H9 (cell line): ENCODE data around the gene HMGCS2. TPM values are rescaled to one million over a fixed set of nuclear protein-coding genes. Genes with fewer than 3 reads are reported as not detected.

Source experiments
- DNase-seq: peaks from one replicate; pipeline ENCODE4 v3.0.0-alpha.2; 2017
- H2AFZ ChIP-seq: one replicate; pipeline ENCODE4 v1.6.1; 2013; ENCODE audit warnings: mild to moderate bottlenecking, low read length, control low read depth, moderate library complexity
- H2AK5ac ChIP-seq: 2 replicates; pipeline ENCODE4 v1.6.1; 2013; ENCODE audit warnings: low read length, control low read depth, mixed read lengths; ENCODE audit not compliant: insufficient read length
- H2BK120ac ChIP-seq: one replicate; pipeline ENCODE4 v1.6.1; 2013; ENCODE audit warnings: low read depth, mild to moderate bottlenecking, low read length, control low read depth, inconsistent platforms; ENCODE audit not compliant: poor library complexity, severe bottlenecking
- H2BK12ac ChIP-seq: 2 replicates; pipeline ENCODE4 v1.6.1; 2013; ENCODE audit warnings: low read length, control low read depth, mixed read lengths, low read depth; ENCODE audit not compliant: insufficient read length
- H2BK15ac ChIP-seq: 2 replicates; pipeline ENCODE4 v1.6.1; 2013; ENCODE audit warnings: low read depth, low read length, control low read depth
- H2BK20ac ChIP-seq: one replicate; pipeline ENCODE4 v1.6.1; 2013; ENCODE audit warnings: low read depth, mild to moderate bottlenecking, low read length, control low read depth, inconsistent platforms; ENCODE audit not compliant: poor library complexity, severe bottlenecking
- H2BK5ac ChIP-seq: 2 replicates; pipeline ENCODE4 v1.6.1; 2013; ENCODE audit warnings: low read length, control low read depth, mixed read lengths; ENCODE audit not compliant: insufficient read length
- H3K14ac ChIP-seq: 2 replicates; pipeline ENCODE4 v1.6.1; 2013; ENCODE audit warnings: low read length, control low read depth; ENCODE audit not compliant: insufficient read depth
- H3K18ac ChIP-seq: 2 replicates; pipeline ENCODE4 v1.6.1; 2013; ENCODE audit warnings: low read depth, mild to moderate bottlenecking, mixed read lengths, low read length, control low read depth; ENCODE audit not compliant: insufficient read length
- H3K23ac ChIP-seq: 2 replicates; pipeline ENCODE4 v1.6.1; 2013; ENCODE audit warnings: low read length, control low read depth, mixed read lengths, low read depth; ENCODE audit not compliant: insufficient read length
- H3K23me2 ChIP-seq: 2 replicates; pipeline ENCODE4 v1.6.1; 2013; ENCODE audit warnings: low read depth, mild to moderate bottlenecking, mixed read lengths, low read length, control low read depth; ENCODE audit not compliant: insufficient read length, poor library complexity, severe bottlenecking
- H3K27ac ChIP-seq: 2 replicates; pipeline ENCODE4 v1.5.1; 2013; ENCODE audit warnings: low read length, control low read depth, mixed read lengths, low read depth; ENCODE audit not compliant: insufficient read length
- H3K27me3 ChIP-seq: 2 replicates; pipeline ENCODE4 v1.6.1; 2013; ENCODE audit warnings: low read length, control low read depth, inconsistent platforms; ENCODE audit not compliant: insufficient read depth
- H3K4ac ChIP-seq: 2 replicates; pipeline ENCODE4 v1.6.1; 2013; ENCODE audit warnings: low read depth, mild to moderate bottlenecking, control low read depth, inconsistent platforms, low read length, moderate library complexity
- H3K4me1 ChIP-seq: 2 replicates; pipeline ENCODE4 v1.6.1; 2013; ENCODE audit warnings: low read length, control low read depth, inconsistent platforms; ENCODE audit not compliant: insufficient read depth
- H3K4me2 ChIP-seq: 2 replicates; pipeline ENCODE4 v1.6.1; 2013; ENCODE audit warnings: low read length, control low read depth, mixed read lengths; ENCODE audit not compliant: insufficient read length, insufficient read depth
- H3K56ac ChIP-seq: 2 replicates; pipeline ENCODE4 v1.6.1; 2013; ENCODE audit warnings: low read depth, mild to moderate bottlenecking, mixed read lengths, low read length, control low read depth; ENCODE audit not compliant: insufficient read length
- H3K79me1 ChIP-seq: 2 replicates; pipeline ENCODE4 v1.6.1; 2013; ENCODE audit warnings: low read depth, mild to moderate bottlenecking, moderate library complexity, low read length, control low read depth, inconsistent platforms; ENCODE audit not compliant: insufficient read depth, poor library complexity, severe bottlenecking
- H3K79me2 ChIP-seq: 2 replicates; pipeline ENCODE4 v1.6.1; 2013; ENCODE audit warnings: low read length, control low read depth, inconsistent platforms; ENCODE audit not compliant: insufficient read depth
- H3K9ac ChIP-seq: 2 replicates; pipeline ENCODE4 v1.6.1; 2013; ENCODE audit warnings: low read length, control low read depth, mixed read lengths; ENCODE audit not compliant: insufficient read length; ENCODE audit errors: extremely low read depth
- H3K9me3 ChIP-seq: one replicate; pipeline ENCODE4 v1.6.1; 2013; ENCODE audit warnings: low read depth, low read length, inconsistent platforms; ENCODE audit not compliant: control insufficient read depth
- H3T11ph ChIP-seq: one replicate; pipeline ENCODE4 v1.6.1; 2013; ENCODE audit warnings: mild to moderate bottlenecking, low read length, control low read depth, inconsistent platforms
- H4K20me1 ChIP-seq: one replicate; pipeline ENCODE4 v1.6.1; 2013; ENCODE audit not compliant: control insufficient read depth, insufficient read length, insufficient read depth
- H4K5ac ChIP-seq: 2 replicates; pipeline ENCODE4 v1.6.1; 2013; ENCODE audit warnings: low read depth, mild to moderate bottlenecking, mixed read lengths, low read length, control low read depth; ENCODE audit not compliant: insufficient read length
- H4K8ac ChIP-seq: replicated peaks from 2 replicates; pipeline ENCODE4 v1.6.1; 2013; ENCODE audit warnings: low read length, control low read depth, mixed read lengths, low read depth; ENCODE audit not compliant: insufficient read length
- H4K91ac ChIP-seq: 2 replicates; pipeline ENCODE4 v1.6.1; 2013; ENCODE audit warnings: low read depth, mild to moderate bottlenecking, moderate library complexity, mixed read lengths, low read length, control low read depth; ENCODE audit not compliant: insufficient read length
- H3K27ac Mint-ChIP-seq, 3 experiments: 2 replicates in 2 of 3; 3 replicates in 1 of 3; pipeline ENCODE4 v1.8.0; 2020 to 2021; ENCODE audit warnings: mixed read lengths in 3 of 3, mild to moderate bottlenecking in 1 of 3, moderate library complexity in 1 of 3
- H3K27me3 Mint-ChIP-seq: 2 replicates; pipeline ENCODE4 v1.8.0; 2021; ENCODE audit warnings: low read depth, mild to moderate bottlenecking, moderate library complexity, mixed read lengths
- H3K36me3 Mint-ChIP-seq, 3 experiments: 2 replicates in 2 of 3; 3 replicates in 1 of 3; pipeline ENCODE4 v1.8.0; 2020 to 2021; ENCODE audit warnings: low read depth in 3 of 3, mixed read lengths in 3 of 3; ENCODE audit not compliant: insufficient read depth in 1 of 3
- H3K4me1 Mint-ChIP-seq, 2 experiments: 2 replicates each; pipeline ENCODE4 v1.8.0; 2020; ENCODE audit warnings: mixed read lengths in 2 of 2
- H3K4me3 Mint-ChIP-seq, 2 experiments: 2 replicates in 1 of 2; 3 replicates in 1 of 2; pipeline ENCODE4 v1.8.0; 2020 to 2021; ENCODE audit warnings: mild to moderate bottlenecking in 2 of 2, mixed read lengths in 2 of 2, moderate library complexity in 1 of 2
- H3K9me3 Mint-ChIP-seq, 2 experiments: 2 replicates in 1 of 2; 3 replicates in 1 of 2; pipeline ENCODE4 v1.8.0; 2020; ENCODE audit warnings: mild to moderate bottlenecking in 2 of 2, mixed read lengths in 2 of 2, moderate library complexity in 1 of 2
- CTCF ChIP-seq: fragments of 200-600 bp; sonication (generic); conservative IDR thresholded peaks from 3 replicates; pipeline ENCODE4 v1.8.0; 2021; ENCODE audit warnings: antibody characterized with exemption, mild to moderate bottlenecking
- WGBS: extraction: QIAGEN DNeasy Blood & Tissue Kit; methylation state at CpG from one replicate; pipeline ENCODE4 v1.1.7; 2013; ENCODE audit warnings: missing lambda C conversion rate, low lambda C conversion rate, mixed read lengths; ENCODE audit not compliant: insufficient read length; ENCODE audit errors: extremely low coverage; 5-methylcytosine and 5-hydroxymethylcytosine counted together
- total RNA-seq: library from RNA; stranded (reverse); gene quantifications from 2 replicates; pipeline ENCODE4 v1.2.1, GENCODE V29; 2021

Gene HMGCS2
- total RNA-seq, 1 experiment from 2014 or later = not detected

GRCh38 chr1:119745034-119745433 is 23.7 kb downstream of the HMGCS2 start:
- H2BK120ac ChIP-seq = no peak overlapping the region
- Mint-ChIP-seq H3K4me3 (no peak overlapping the region), H3K4me1 (peaks cover 22 to 33% of the 10 kb centered on the region in 2 experiments), H3K9me3 (no peaks in the 10 kb centered on the region; a peak in 1 of 5 replicates), H3K27me3 (peaks cover 1% of the 10 kb centered on the region), H3K27ac (no peak overlapping the region), H3K36me3 (peaks cover 26 to 43% (median 36%) of the 10 kb centered on the region in 3 experiments; a peak in 6 of 7 replicates)
- no peak overlapping the region for H2BK20ac ChIP-seq
- H3K4ac ChIP-seq = no peak overlapping the region
- H3K4me1 ChIP-seq = peaks cover 4% of the 10 kb centered on the region; the same call in 1 of the 2 replicates
- no peak overlapping the region for H3K56ac ChIP-seq
- WGBS = no CpG with 5 or more reads among the region's 1 CpG
- H3K14ac ChIP-seq = no peak overlapping the region
- H3K23me2 ChIP-seq = no peaks in the 10 kb centered on the region
- H3K27ac ChIP-seq = no peak overlapping the region
- H3K9me3 ChIP-seq = no peaks in the 10 kb centered on the region
- no peak for TF ChIP-seq CTCF
- H3T11ph ChIP-seq = no peak overlapping the region
- no peak overlapping the region for H4K91ac ChIP-seq
- H3K18ac ChIP-seq = no peak overlapping the region
- no peak overlapping the region for H3K23ac ChIP-seq
- H2AFZ ChIP-seq = no peak overlapping the region
- no peak overlapping the region for H3K9ac ChIP-seq
- no peaks in the 10 kb centered on the region; the same call in 1 of the 2 replicates for H3K27me3 ChIP-seq
- no peak overlapping the region for H2AK5ac ChIP-seq
- H2BK5ac ChIP-seq = no peak overlapping the region
- no peak overlapping the region for H2BK15ac ChIP-seq
- DNase-seq = no peak
- no peak overlapping the region for H2BK12ac ChIP-seq
- no peaks in the 10 kb centered on the region for H3K79me2 ChIP-seq
- H3K4me2 ChIP-seq = no peak overlapping the region
- no peak overlapping the region for H4K8ac ChIP-seq
- H4K5ac ChIP-seq = no peak overlapping the region
- no peaks in the 10 kb centered on the region for H4K20me1 ChIP-seq
- no peaks in the 10 kb centered on the region for H3K79me1 ChIP-seq
